HepG2 (cell line): ENCODE results near the gene NRAP. TPM values are rescaled to one million over a fixed set of nuclear protein-coding genes. Genes with fewer than 3 reads are reported as not detected.

Source experiments
- ARNT2 ChIP-seq: sonication (generic); formaldehyde crosslinking; IDR thresholded peaks from 2 replicates; pipeline ENCODE4 v1.8.0; 2022; ENCODE audit warnings: mild to moderate bottlenecking, low read depth, missing genetic modification reagents, moderate library complexity
- FOXJ3 ChIP-seq: sonication (generic); formaldehyde crosslinking; IDR thresholded peaks from 2 replicates; pipeline ENCODE4 v1.4.0; 2020; ENCODE audit warnings: missing genetic modification reagents, mild to moderate bottlenecking, borderline replicate concordance
- PCBP2 ChIP-seq: fragments of 200-400 bp; formaldehyde crosslinking; optimal IDR thresholded peaks from 2 replicates; pipeline ENCODE3; 2018; ENCODE audit warnings: low read length, low read depth; ENCODE audit not compliant: poor library complexity, severe bottlenecking
- PPARG ChIP-seq: conservative IDR thresholded peaks from 2 replicates; pipeline ENCODE4 v1.6.1; 2016; ENCODE audit warnings: missing biosample characterization, missing genetic modification reagents
- TCF7 ChIP-seq: sonication (generic); IDR thresholded peaks from 2 replicates; pipeline ENCODE4 v1.6.1; 2016; ENCODE audit warnings: antibody characterized with exemption, low read depth
- TMF1 ChIP-seq: sonication (generic); formaldehyde crosslinking; IDR thresholded peaks from 2 replicates; pipeline ENCODE4 v1.8.1; 2022; ENCODE audit warnings: low read depth, missing genetic modification reagents
- U2AF2 ChIP-seq: fragments of 200-400 bp; formaldehyde crosslinking; IDR thresholded peaks from 2 replicates; pipeline ENCODE4 v1.6.1; 2017; ENCODE audit warnings: low read depth, mild to moderate bottlenecking, low read length
- ZBTB8A ChIP-seq: sonication (generic); formaldehyde crosslinking; IDR thresholded peaks from 2 replicates; pipeline ENCODE4 v1.4.0; 2020; ENCODE audit warnings: mild to moderate bottlenecking, low read depth, missing genetic modification reagents, borderline replicate concordance
- ZFP36L2 ChIP-seq: sonication (generic); formaldehyde crosslinking; IDR thresholded peaks from 2 replicates; pipeline ENCODE4 v1.4.0; 2020; ENCODE audit warnings: missing genetic modification reagents
- ZNF296 ChIP-seq: sonication (generic); formaldehyde crosslinking; conservative IDR thresholded peaks from 2 replicates; pipeline ENCODE4 v1.5.0; 2020; ENCODE audit warnings: mild to moderate bottlenecking, missing genetic modification reagents
- ZNF484 ChIP-seq: sonication (generic); formaldehyde crosslinking; IDR thresholded peaks from 2 replicates; pipeline ENCODE4 v1.5.1; 2020; ENCODE audit warnings: mild to moderate bottlenecking, low read depth, missing genetic modification reagents, borderline replicate concordance
- ZNF510 ChIP-seq: sonication (generic); formaldehyde crosslinking; IDR thresholded peaks from 2 replicates; pipeline ENCODE4 v1.4.0; 2020; ENCODE audit warnings: low read depth, mild to moderate bottlenecking, missing genetic modification reagents
- ZNF709 ChIP-seq: sonication (generic); formaldehyde crosslinking; IDR thresholded peaks from 2 replicates; pipeline ENCODE4 v1.5.0; 2020; ENCODE audit warnings: mild to moderate bottlenecking, missing genetic modification reagents
- ZSCAN20 ChIP-seq: sonication (generic); formaldehyde crosslinking; IDR thresholded peaks from 2 replicates; pipeline ENCODE4 v1.4.0; 2020; ENCODE audit warnings: missing genetic modification reagents, mild to moderate bottlenecking, borderline replicate concordance
- polyA plus RNA-seq, 8 experiments: library from polyadenylated mRNA; depleted of rRNA in 3 of 8; stranded (reverse) in 7 of 8; unstranded in 1 of 8; fragments of >200 nt; fragmentation: Illumina TruSeq in 4 of 8; extraction: Trizol in 4 of 8; gene quantifications; 2 replicates each; pipeline versions ENCODE4 v1.2.1 to v1.2.3, GENCODE V29; 2011 to 2016; ENCODE audit warnings: low read depth in 4 of 8, missing spikeins in 1 of 8, mixed read lengths in 1 of 8; ENCODE audit not compliant: insufficient read depth in 1 of 8
- total RNA-seq, 5 experiments: library from RNA; depleted of rRNA; stranded (reverse); fragments of >200 nt; fragmentation: Illumina TruSeq; extraction: Trizol; gene quantifications; 2 replicates each; pipeline ENCODE4 v1.2.3, GENCODE V29; 2016; ENCODE audit warnings: low read depth in 1 of 5
- TF ChIP-seq, protein P1 (sequence below): sonication (generic); formaldehyde crosslinking; IDR thresholded peaks from 2 replicates; pipeline ENCODE4; 2020; ENCODE audit warnings: missing genetic modification reagents, mild to moderate bottlenecking, borderline replicate concordance
- TF ChIP-seq, protein P2 (sequence below): sonication (generic); formaldehyde crosslinking; IDR thresholded peaks from 2 replicates; pipeline ENCODE4 v1.4.0; 2020; ENCODE audit warnings: mild to moderate bottlenecking, missing genetic modification reagents
- TF ChIP-seq, protein P3 (sequence below): sonication (generic); formaldehyde crosslinking; IDR thresholded peaks from 2 replicates; pipeline ENCODE4 v1.8.0; 2022; ENCODE audit warnings: mild to moderate bottlenecking, missing genetic modification reagents
- TF ChIP-seq, protein P4 (sequence below): IDR thresholded peaks from 2 replicates; pipeline ENCODE4 v1.6.1; 2016; ENCODE audit warnings: missing compliant biosample characterization, missing genetic modification reagents, borderline replicate concordance
- TF ChIP-seq, protein P5 (sequence below): sonication (generic); formaldehyde crosslinking; conservative IDR thresholded peaks from 2 replicates; pipeline ENCODE4 v1.4.0; 2020; ENCODE audit warnings: missing genetic modification reagents
- TF ChIP-seq, protein P6 (sequence below): sonication (generic); formaldehyde crosslinking; conservative IDR thresholded peaks from 2 replicates; pipeline ENCODE4 v1.5.0; 2020; ENCODE audit warnings: missing genetic modification reagents

Gene NRAP
- total and polyA plus RNA-seq, 2 of the 13 experiments (the other 11 are each of a cell fraction or from before 2014, with no cell fraction given) = not detected

DNA sequence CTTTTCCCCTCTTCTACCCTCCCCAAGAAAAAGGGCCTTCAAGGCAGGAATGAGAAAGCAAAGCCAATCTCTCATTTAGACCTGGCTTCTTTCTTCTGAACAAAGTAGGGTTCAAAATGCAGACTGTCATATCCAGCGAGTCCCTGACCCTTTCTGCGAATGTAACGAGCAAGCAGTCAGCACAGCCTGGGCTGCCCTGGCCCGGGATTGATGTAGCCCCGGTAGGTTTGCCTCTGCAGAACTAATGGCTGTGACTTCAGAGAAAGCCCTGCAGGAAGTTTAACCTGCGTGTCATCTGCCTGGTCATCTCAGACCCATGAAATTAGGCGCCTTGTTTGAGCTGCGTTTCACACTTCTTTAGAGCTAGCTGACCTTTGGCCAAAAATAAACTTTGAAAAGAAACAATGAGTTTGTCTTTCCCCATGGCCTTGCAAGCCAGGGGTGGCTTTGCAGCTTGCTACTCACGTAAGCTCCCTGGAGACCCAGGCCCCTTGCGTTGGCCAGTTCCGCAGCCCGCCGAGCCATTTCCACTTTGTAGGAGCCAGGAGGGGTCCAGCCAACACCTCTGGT is 74.6 kb downstream of the NRAP start (continued):
- TF ChIP-seq, protein P1, sequence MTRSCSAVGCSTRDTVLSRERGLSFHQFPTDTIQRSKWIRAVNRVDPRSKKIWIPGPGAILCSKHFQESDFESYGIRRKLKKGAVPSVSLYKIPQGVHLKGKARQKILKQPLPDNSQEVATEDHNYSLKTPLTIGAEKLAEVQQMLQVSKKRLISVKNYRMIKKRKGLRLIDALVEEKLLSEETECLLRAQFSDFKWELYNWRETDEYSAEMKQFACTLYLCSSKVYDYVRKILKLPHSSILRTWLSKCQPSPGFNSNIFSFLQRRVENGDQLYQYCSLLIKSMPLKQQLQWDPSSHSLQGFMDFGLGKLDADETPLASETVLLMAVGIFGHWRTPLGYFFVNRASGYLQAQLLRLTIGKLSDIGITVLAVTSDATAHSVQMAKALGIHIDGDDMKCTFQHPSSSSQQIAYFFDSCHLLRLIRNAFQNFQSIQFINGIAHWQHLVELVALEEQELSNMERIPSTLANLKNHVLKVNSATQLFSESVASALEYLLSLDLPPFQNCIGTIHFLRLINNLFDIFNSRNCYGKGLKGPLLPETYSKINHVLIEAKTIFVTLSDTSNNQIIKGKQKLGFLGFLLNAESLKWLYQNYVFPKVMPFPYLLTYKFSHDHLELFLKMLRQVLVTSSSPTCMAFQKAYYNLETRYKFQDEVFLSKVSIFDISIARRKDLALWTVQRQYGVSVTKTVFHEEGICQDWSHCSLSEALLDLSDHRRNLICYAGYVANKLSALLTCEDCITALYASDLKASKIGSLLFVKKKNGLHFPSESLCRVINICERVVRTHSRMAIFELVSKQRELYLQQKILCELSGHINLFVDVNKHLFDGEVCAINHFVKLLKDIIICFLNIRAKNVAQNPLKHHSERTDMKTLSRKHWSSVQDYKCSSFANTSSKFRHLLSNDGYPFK (CRISPR knock-in tag) = peak; percentile 96
- TF ChIP-seq ZSCAN20 (CRISPR knock-in tag) (no peak), ZNF484 (no peak), ZFP36L2 (CRISPR knock-in tag) (no peak), ZNF510 (CRISPR knock-in tag) (no peak), ZNF296 (CRISPR knock-in tag) (no peak), TMF1 (no peak), U2AF2 (no peak), ZNF709 (CRISPR knock-in tag) (no peak), PCBP2 (no peak), FOXJ3 (CRISPR knock-in tag) (no peak), PPARG (peak; percentile 62; the same call in 1 of the 2 replicates), ZBTB8A (CRISPR knock-in tag) (no peak), ARNT2 (CRISPR knock-in tag) (no peak), TCF7 (peak; percentile 12; the same call in 1 of the 2 replicates)
- TF ChIP-seq, protein P2, sequence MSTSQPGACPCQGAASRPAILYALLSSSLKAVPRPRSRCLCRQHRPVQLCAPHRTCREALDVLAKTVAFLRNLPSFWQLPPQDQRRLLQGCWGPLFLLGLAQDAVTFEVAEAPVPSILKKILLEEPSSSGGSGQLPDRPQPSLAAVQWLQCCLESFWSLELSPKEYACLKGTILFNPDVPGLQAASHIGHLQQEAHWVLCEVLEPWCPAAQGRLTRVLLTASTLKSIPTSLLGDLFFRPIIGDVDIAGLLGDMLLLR = no peak
- TF ChIP-seq, protein P3, sequence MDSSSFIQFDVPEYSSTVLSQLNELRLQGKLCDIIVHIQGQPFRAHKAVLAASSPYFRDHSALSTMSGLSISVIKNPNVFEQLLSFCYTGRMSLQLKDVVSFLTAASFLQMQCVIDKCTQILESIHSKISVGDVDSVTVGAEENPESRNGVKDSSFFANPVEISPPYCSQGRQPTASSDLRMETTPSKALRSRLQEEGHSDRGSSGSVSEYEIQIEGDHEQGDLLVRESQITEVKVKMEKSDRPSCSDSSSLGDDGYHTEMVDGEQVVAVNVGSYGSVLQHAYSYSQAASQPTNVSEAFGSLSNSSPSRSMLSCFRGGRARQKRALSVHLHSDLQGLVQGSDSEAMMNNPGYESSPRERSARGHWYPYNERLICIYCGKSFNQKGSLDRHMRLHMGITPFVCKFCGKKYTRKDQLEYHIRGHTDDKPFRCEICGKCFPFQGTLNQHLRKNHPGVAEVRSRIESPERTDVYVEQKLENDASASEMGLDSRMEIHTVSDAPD (CRISPR knock-in tag) = no peak
- TF ChIP-seq, protein P4, sequence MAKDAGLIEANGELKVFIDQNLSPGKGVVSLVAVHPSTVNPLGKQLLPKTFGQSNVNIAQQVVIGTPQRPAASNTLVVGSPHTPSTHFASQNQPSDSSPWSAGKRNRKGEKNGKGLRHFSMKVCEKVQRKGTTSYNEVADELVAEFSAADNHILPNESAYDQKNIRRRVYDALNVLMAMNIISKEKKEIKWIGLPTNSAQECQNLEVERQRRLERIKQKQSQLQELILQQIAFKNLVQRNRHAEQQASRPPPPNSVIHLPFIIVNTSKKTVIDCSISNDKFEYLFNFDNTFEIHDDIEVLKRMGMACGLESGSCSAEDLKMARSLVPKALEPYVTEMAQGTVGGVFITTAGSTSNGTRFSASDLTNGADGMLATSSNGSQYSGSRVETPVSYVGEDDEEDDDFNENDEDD = no peak
- TF ChIP-seq, protein P5, sequence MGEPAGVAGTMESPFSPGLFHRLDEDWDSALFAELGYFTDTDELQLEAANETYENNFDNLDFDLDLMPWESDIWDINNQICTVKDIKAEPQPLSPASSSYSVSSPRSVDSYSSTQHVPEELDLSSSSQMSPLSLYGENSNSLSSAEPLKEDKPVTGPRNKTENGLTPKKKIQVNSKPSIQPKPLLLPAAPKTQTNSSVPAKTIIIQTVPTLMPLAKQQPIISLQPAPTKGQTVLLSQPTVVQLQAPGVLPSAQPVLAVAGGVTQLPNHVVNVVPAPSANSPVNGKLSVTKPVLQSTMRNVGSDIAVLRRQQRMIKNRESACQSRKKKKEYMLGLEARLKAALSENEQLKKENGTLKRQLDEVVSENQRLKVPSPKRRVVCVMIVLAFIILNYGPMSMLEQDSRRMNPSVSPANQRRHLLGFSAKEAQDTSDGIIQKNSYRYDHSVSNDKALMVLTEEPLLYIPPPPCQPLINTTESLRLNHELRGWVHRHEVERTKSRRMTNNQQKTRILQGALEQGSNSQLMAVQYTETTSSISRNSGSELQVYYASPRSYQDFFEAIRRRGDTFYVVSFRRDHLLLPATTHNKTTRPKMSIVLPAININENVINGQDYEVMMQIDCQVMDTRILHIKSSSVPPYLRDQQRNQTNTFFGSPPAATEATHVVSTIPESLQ (CRISPR knock-in tag) = no peak
- TF ChIP-seq, protein P6, sequence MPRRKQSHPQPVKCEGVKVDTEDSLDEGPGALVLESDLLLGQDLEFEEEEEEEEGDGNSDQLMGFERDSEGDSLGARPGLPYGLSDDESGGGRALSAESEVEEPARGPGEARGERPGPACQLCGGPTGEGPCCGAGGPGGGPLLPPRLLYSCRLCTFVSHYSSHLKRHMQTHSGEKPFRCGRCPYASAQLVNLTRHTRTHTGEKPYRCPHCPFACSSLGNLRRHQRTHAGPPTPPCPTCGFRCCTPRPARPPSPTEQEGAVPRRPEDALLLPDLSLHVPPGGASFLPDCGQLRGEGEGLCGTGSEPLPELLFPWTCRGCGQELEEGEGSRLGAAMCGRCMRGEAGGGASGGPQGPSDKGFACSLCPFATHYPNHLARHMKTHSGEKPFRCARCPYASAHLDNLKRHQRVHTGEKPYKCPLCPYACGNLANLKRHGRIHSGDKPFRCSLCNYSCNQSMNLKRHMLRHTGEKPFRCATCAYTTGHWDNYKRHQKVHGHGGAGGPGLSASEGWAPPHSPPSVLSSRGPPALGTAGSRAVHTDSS = no peak
